ENCODE measurements around the gene PTPRH.

DNA sequence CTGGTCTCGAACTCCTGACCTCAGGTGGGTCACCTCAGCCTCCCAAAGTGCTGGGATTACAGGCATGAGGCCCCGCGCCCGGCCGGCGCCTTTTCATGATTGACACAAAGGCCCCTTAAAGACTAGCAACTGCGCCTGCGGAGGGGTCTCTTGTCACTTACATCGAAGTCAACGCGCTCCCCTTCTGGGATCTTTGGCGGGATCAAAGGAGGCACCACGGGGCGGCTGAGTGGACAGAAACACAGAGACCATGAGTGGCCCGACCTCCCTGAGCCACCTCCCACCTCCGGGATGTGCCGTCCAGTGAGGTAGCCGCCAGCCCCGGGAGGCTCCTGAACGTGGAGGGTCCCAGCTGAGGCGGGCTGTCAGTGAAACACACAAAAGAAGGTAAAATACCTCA, 67.6 kb downstream of the PTPRH start:
- TF ChIP-seq, protein P1, sequence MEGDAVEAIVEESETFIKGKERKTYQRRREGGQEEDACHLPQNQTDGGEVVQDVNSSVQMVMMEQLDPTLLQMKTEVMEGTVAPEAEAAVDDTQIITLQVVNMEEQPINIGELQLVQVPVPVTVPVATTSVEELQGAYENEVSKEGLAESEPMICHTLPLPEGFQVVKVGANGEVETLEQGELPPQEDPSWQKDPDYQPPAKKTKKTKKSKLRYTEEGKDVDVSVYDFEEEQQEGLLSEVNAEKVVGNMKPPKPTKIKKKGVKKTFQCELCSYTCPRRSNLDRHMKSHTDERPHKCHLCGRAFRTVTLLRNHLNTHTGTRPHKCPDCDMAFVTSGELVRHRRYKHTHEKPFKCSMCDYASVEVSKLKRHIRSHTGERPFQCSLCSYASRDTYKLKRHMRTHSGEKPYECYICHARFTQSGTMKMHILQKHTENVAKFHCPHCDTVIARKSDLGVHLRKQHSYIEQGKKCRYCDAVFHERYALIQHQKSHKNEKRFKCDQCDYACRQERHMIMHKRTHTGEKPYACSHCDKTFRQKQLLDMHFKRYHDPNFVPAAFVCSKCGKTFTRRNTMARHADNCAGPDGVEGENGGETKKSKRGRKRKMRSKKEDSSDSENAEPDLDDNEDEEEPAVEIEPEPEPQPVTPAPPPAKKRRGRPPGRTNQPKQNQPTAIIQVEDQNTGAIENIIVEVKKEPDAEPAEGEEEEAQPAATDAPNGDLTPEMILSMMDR (conservative IDR thresholded peaks at IDR 0.05; ENCODE audit: low read depth, low read length): no peak
- no peak for TF ChIP-seq EZH2 (IDR thresholded peaks at IDR 0.05; ENCODE audit: borderline replicate concordance, low read depth, low read length, poor library complexity, severe bottlenecking)

Measured in A673 (cell line).